Smooth muscle cell (in vitro differentiated cells): ENCODE data around the gene LRRC28. TPM values are rescaled to one million over a fixed set of nuclear protein-coding genes. Genes with fewer than 3 reads are reported as not detected.
A peak's percentile ranks its signal among the peaks of the same experiment; 100 is the strongest.

Experiments
- DNase-seq: peaks from one replicate; lab custom pipeline; 2025; ENCODE audit not compliant: unreplicated experiment; lab: John Stamatoyannopoulos, UW
- H2AFZ ChIP-seq: fragments of 200-600 bp; sonication (generic); 2 replicates; pipeline ENCODE4 v1.6.0; 2016; ENCODE audit warnings: antibody characterized with exemption, low read depth, mild to moderate bottlenecking
- H3F3A ChIP-seq: fragments of 200-600 bp; sonication (generic); 2 replicates; pipeline ENCODE4 v1.6.0; 2017; ENCODE audit warnings: antibody characterized with exemption, low read depth
- H3K27ac ChIP-seq: fragments of 200-600 bp; sonication (generic); 2 replicates; pipeline ENCODE4 v1.5.1; 2016; ENCODE audit warnings: low read depth, mild to moderate bottlenecking
- H3K27me3 ChIP-seq: fragments of 200-600 bp; sonication (generic); 2 replicates; pipeline ENCODE4 v1.6.1; 2016; ENCODE audit warnings: low read depth, mild to moderate bottlenecking
- H3K36me3 ChIP-seq: fragments of 200-600 bp; sonication (generic); 2 replicates; pipeline ENCODE4 v1.5.1; 2016; ENCODE audit warnings: low read depth
- H3K4me1 ChIP-seq: fragments of 200-600 bp; sonication (generic); 2 replicates; pipeline ENCODE4 v1.5.1; 2016; ENCODE audit warnings: low read depth
- H3K4me2 ChIP-seq: fragments of 200-600 bp; sonication (generic); 2 replicates; pipeline ENCODE4 v1.6.0; 2016; ENCODE audit warnings: mild to moderate bottlenecking
- H3K4me3 ChIP-seq: fragments of 200-600 bp; sonication (generic); 2 replicates; pipeline ENCODE4 v1.5.1; 2016; ENCODE audit warnings: mild to moderate bottlenecking
- H3K79me2 ChIP-seq: fragments of 200-600 bp; sonication (generic); 2 replicates; pipeline ENCODE4 v1.6.0; 2016; ENCODE audit warnings: low read depth, mild to moderate bottlenecking
- H3K9ac ChIP-seq: fragments of 200-600 bp; sonication (generic); 2 replicates; pipeline ENCODE4 v1.6.0; 2016; ENCODE audit warnings: low read depth
- H3K9me3 ChIP-seq: fragments of 200-600 bp; sonication (generic); replicated peaks from 2 replicates; pipeline ENCODE4 v1.5.1; 2016; ENCODE audit warnings: low read depth
- H4K20me1 ChIP-seq: fragments of 200-600 bp; sonication (generic); 2 replicates; pipeline ENCODE4 v1.6.0; 2016; ENCODE audit warnings: low read depth
- CTCF ChIP-seq: fragments of 200-600 bp; sonication (generic); IDR thresholded peaks from 2 replicates; pipeline ENCODE4 v1.5.1; 2017; ENCODE audit warnings: borderline replicate concordance, mild to moderate bottlenecking, antibody characterized with exemption; ENCODE audit not compliant: insufficient read depth, poor library complexity, severe bottlenecking
- WGBS: methylation state at CpG from one replicate; pipeline ENCODE4 v1.1.7; 2016; ENCODE audit warnings: low lambda C conversion rate; 5-methylcytosine and 5-hydroxymethylcytosine counted together
- polyA plus RNA-seq: library from polyadenylated mRNA; unstranded; fragments of >200 nt; fragmentation: Nextera tagmentation; extraction: Ambion mirVana; gene quantifications from 2 replicates; pipeline ENCODE4 v1.2.1, GENCODE V29; 2016
- total RNA-seq: library from RNA; depleted of rRNA; stranded (reverse); fragments of >200 nt; gene quantifications from 2 replicates; pipeline ENCODE4 v1.2.3, GENCODE V29; 2014

LRRC28 gene
- total and polyA plus RNA-seq, 2 experiments from 2014 or later, result 26.5 to 28.8 TPM

DNA sequence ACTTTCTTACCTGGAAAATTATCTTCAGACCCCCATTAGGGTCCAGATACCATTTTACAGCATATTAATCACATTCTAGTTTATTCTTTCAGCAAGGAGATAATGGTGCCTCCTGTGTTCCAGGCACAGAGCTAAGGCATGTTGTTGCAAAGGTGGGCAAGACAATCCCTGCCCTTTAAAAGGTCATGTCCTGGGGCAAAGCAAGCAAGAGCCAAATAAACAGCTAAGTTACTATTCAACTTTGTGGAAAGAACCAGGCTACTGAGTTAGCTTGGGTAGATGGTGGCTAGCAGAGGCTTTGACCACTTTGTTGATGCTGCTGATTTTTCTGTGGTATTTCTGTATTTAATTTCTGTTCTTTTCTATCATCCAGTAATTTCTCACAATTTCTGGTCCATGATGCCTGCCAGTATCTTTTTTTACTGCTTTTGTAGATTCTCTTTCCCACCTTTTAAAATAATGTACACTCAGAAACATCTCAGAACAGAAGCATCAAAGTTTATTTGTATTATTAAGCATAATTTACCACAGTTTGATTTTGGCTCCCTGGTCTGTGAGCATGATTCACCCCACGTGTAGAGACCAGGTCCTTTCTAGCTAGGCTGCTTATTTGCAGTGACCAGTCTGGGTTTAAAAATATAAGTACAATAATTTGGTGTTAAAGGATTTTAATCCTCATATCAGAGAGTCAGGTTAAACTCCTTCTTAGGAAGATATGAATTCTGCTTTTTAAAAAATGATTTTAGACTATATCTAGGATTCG, 71.5 kb downstream of the LRRC28 start:
- H3K79me2 ChIP-seq, result no peaks in the 10 kb centered on the region
- no peak for DNase-seq

GRCh38 chr15:99324082-99324620, 72.9 kb downstream of the LRRC28 start:
- no peak for DNase-seq
- no peaks in the 10 kb centered on the region for H3K36me3 ChIP-seq
- H4K20me1 ChIP-seq, result no peaks in the 10 kb centered on the region
- no peak for TF ChIP-seq CTCF
- no peaks in the 10 kb centered on the region for H3F3A ChIP-seq
- H3K4me3 ChIP-seq, result peak overlapping the region; percentile 11
- peak overlapping the region; percentile 53 for H2AFZ ChIP-seq
- no peaks in the 10 kb centered on the region for H3K9me3 ChIP-seq
- peak overlapping the region; percentile 97 for H3K27ac ChIP-seq
- peak overlapping the region; percentile 86 for H3K9ac ChIP-seq
- H3K79me2 ChIP-seq, result no peaks in the 10 kb centered on the region
- H3K4me2 ChIP-seq, result peak overlapping the region; percentile 73
- H3K27me3 ChIP-seq, result no peaks in the 10 kb centered on the region
- 12% methylated on average over 9 of the region's 9 CpGs for WGBS
- peaks cover 3% of the 10 kb centered on the region for H3K4me1 ChIP-seq

More for the DNA sequence above, 71.5 kb downstream of the LRRC28 start:
- H3K36me3 ChIP-seq, result no peaks in the 10 kb centered on the region
- TF ChIP-seq CTCF, result no peak
- no peak overlapping the region for H2AFZ ChIP-seq
- H3K4me3 ChIP-seq, result no peak overlapping the region
- H3K4me1 ChIP-seq, result peaks cover 3% of the 10 kb centered on the region
- H3K4me2 ChIP-seq, result peak overlapping the region; percentile 73
- H3F3A ChIP-seq, result no peaks in the 10 kb centered on the region
- H3K27ac ChIP-seq, result peak overlapping the region; percentile 97
- no peaks in the 10 kb centered on the region for H3K9me3 ChIP-seq
- WGBS, result 54% methylated on average over 2 of the region's 2 CpGs
- H4K20me1 ChIP-seq, result no peaks in the 10 kb centered on the region
- H3K9ac ChIP-seq, result peak overlapping the region; percentile 86
- H3K27me3 ChIP-seq, result no peaks in the 10 kb centered on the region

GRCh38 chr15:99324700-99325099, 73.4 kb downstream of the LRRC28 start:
- H3K79me2 ChIP-seq, result no peaks in the 10 kb centered on the region
- H3K4me2 ChIP-seq, result peak overlapping the region; percentile 73
- H3F3A ChIP-seq, result no peaks in the 10 kb centered on the region
- H4K20me1 ChIP-seq, result no peaks in the 10 kb centered on the region
- TF ChIP-seq CTCF, result no peak
- H3K4me3 ChIP-seq, result peak overlapping the region; percentile 11
- no peak for DNase-seq
- no peaks in the 10 kb centered on the region for H3K36me3 ChIP-seq
- H3K9me3 ChIP-seq, result no peaks in the 10 kb centered on the region
- H3K27ac ChIP-seq, result peak overlapping the region; percentile 97
- no peaks in the 10 kb centered on the region for H3K27me3 ChIP-seq
- peaks cover 3% of the 10 kb centered on the region for H3K4me1 ChIP-seq
- 97% methylated on average over 1 of the region's 1 CpG for WGBS
- H3K9ac ChIP-seq, result peak overlapping the region; percentile 86
- H2AFZ ChIP-seq, result peak overlapping the region; percentile 53
